Measurements from ENCODE around the gene TRAF7.

TRAF7 gene

GRCh38 chr16:2226245-2226793 lies 70.7 kb downstream of the TRAF7 start:
- DNase-seq, result no peak

DNA sequence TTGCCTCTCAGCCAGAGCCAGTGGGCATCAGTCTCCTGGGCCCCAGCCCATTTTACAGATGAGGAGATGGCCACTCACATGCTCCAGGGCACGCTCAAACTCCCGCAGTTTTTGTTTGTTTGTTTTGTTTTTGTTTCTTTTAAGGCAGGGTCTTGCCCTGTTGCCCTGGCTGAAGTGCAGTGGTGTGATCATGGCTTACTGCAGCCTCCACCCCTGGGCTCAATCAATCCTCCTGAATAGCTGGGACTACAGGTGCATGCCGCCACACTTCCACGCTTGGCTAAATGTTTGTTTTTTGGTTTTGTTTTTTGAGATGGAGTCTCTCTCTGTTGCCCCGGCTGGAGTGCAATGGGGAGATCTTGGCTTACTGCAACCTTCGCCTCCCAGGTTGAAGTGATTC lies 71.3 kb downstream of the TRAF7 start:
- no peak for DNase-seq

Measured in GOT3 (cell line).